ENCODE data around the gene TRPV6.

- TF ChIP-seq POLR2A (IDR thresholded peaks at IDR 0.05; ENCODE audit: low read length) (no peak), GATA1 (IDR thresholded peaks at IDR 0.05; ENCODE audit: low read depth, low read length) (no peak)
Measured at GRCh38 chr7:142855756-142856564, 29.6 kb downstream of the TRPV6 start.
